A549 (cell line): ENCODE results near the gene TTC34. TPM values are rescaled to one million over a fixed set of nuclear protein-coding genes. Genes with fewer than 3 reads are reported as not detected.

Experiments used
- ATAC-seq, 2 experiments: fragments of 200-7000 bp in 1 of 2; fragments of >200 bp in 1 of 2; cut with Nextera tagmentation in 1 of 2; cut with Tn5 transposase in 1 of 2; 3 replicates each; pipeline versions ENCODE4 v1.8.0 to v1.9.1; 2018 to 2020; ENCODE audit warnings: mild to moderate bottlenecking in 1 of 2, moderate library complexity in 1 of 2
- CTCF ChIA-PET: fragments of 300-600 bp; sonication (Branson Sonifier 250); formaldehyde crosslinking; extraction: SDS; loops from one replicate; lab custom pipeline; 2021; ENCODE audit warnings: antibody characterized with exemption, inconsistent platforms; lab: Yijun Ruan, JAX
- POLR2A ChIA-PET: fragments of 350-600 bp; formaldehyde crosslinking; extraction: SDS; loops from one replicate; lab custom pipeline; 2021; ENCODE audit warnings: antibody characterized with exemption, inconsistent platforms; lab: Yijun Ruan, JAX
- DNase-seq, 2 experiments: peaks; one replicate each; pipeline versions ENCODE4 v3.0.0 to v3.0.0-alpha.2; 2011 to 2016; ENCODE audit warnings: low read depth in 1 of 2, low spot score in 1 of 2
- FAIRE-seq: peaks from 2 replicates; lab custom pipeline; 2011; peaks lifted over from hg19 to GRCh38; lab: Jason Lieb, UNC
- H3K27ac ChIP-seq, 2 experiments: fragments of >200 bp; sonication (Bioruptor Twin); formaldehyde crosslinking; 3 replicates each; pipeline ENCODE4 v1.5.1; 2016 to 2017
- H3K4me1 ChIP-seq: fragments of >200 bp; sonication (Bioruptor Twin); formaldehyde crosslinking; 3 replicates; pipeline ENCODE4 v1.6.1; 2016
- H3K4me2 ChIP-seq: fragments of >200 bp; sonication (Bioruptor Twin); formaldehyde crosslinking; 3 replicates; pipeline ENCODE4 v1.6.1; 2016
- H3K4me3 ChIP-seq: fragments of >200 bp; sonication (Bioruptor Twin); formaldehyde crosslinking; 3 replicates; pipeline ENCODE4 v1.5.1; 2016
- H3K9me3 ChIP-seq: fragments of >200 bp; sonication (Bioruptor Twin); formaldehyde crosslinking; 3 replicates; pipeline ENCODE4 v1.6.1; 2016
- BCL3 ChIP-seq: fragments of >200 bp; sonication (Bioruptor Twin); formaldehyde crosslinking; IDR thresholded peaks from 3 replicates; pipeline ENCODE4 v1.6.1; 2016
- CHD2 ChIP-seq: fragments of 150-350 bp; IDR thresholded peaks from 2 replicates; pipeline ENCODE4 v1.6.1; 2014; ENCODE audit warnings: low read length; ENCODE audit not compliant: partially characterized antibody
- E2F6 ChIP-seq: IDR thresholded peaks from 2 replicates; pipeline ENCODE4 v1.6.1; 2012; ENCODE audit warnings: low read depth, borderline replicate concordance
- EHF ChIP-seq: fragments of 250-450 bp; sonication (Bioruptor Pico); IDR thresholded peaks from 2 replicates; pipeline ENCODE4 v1.5.0; 2020; ENCODE audit warnings: mild to moderate bottlenecking
- HDAC2 ChIP-seq: fragments of 200-600 bp; sonication (generic); IDR thresholded peaks from 2 replicates; pipeline ENCODE4 v1.6.1; 2016
- HES2 ChIP-seq: fragments of >200 bp; sonication (Bioruptor Twin); formaldehyde crosslinking; IDR thresholded peaks from 2 replicates; pipeline ENCODE4 v1.6.1; 2016
- HMGXB4 ChIP-seq: fragments of 250-450 bp; sonication (Bioruptor Pico); IDR thresholded peaks from 2 replicates; pipeline ENCODE4 v1.5.0; 2021; ENCODE audit warnings: mild to moderate bottlenecking, moderate library complexity, borderline replicate concordance
- HOXA7 ChIP-seq: fragments of 250-450 bp; sonication (Bioruptor Pico); IDR thresholded peaks from 2 replicates; pipeline ENCODE4 v1.5.0; 2020; ENCODE audit warnings: mild to moderate bottlenecking, moderate library complexity
- HOXB5 ChIP-seq: fragments of 250-450 bp; sonication (Bioruptor Pico); IDR thresholded peaks from 2 replicates; pipeline ENCODE4 v1.5.0; 2020; ENCODE audit warnings: mild to moderate bottlenecking, moderate library complexity
- JUN ChIP-seq, 2 experiments: fragments of >200 bp; sonication (Bioruptor Twin); formaldehyde crosslinking; IDR thresholded peaks; 2 replicates in 1 of 2; 3 replicates in 1 of 2; pipeline ENCODE4 v1.6.1; 2016 to 2017
- JUNB ChIP-seq: fragments of >200 bp; sonication (Bioruptor Twin); formaldehyde crosslinking; IDR thresholded peaks from 2 replicates; pipeline ENCODE4 v1.6.1; 2016
- KDM5A ChIP-seq: fragments of 200-600 bp; sonication (generic); IDR thresholded peaks from 2 replicates; pipeline ENCODE4 v1.6.1; 2016; ENCODE audit warnings: antibody characterized with exemption, mild to moderate bottlenecking
- MAFK ChIP-seq: fragments of 450-650 bp; IDR thresholded peaks from 2 replicates; pipeline ENCODE4 v1.6.1; 2014; ENCODE audit not compliant: partially characterized antibody
- MAX ChIP-seq: IDR thresholded peaks from 2 replicates; pipeline ENCODE4 v1.6.1; 2012
- MAZ ChIP-seq: fragments of 150-350 bp; IDR thresholded peaks from 2 replicates; pipeline ENCODE4 v1.6.1; 2014; ENCODE audit warnings: antibody characterized with exemption, low read depth, low read length, borderline replicate concordance
- MYC ChIP-seq: IDR thresholded peaks from 2 replicates; pipeline ENCODE4 v1.6.1; 2012; ENCODE audit warnings: mild to moderate bottlenecking, inconsistent platforms, low read length, improper control_type of control experiment, borderline replicate concordance
- PBX3 ChIP-seq: IDR thresholded peaks from 2 replicates; pipeline ENCODE4 v1.6.1; 2012
- PHF8 ChIP-seq: fragments of 200-600 bp; sonication (generic); IDR thresholded peaks from 2 replicates; pipeline ENCODE4 v1.6.1; 2016; ENCODE audit warnings: low read depth, mild to moderate bottlenecking, antibody characterized with exemption, moderate library complexity, borderline replicate concordance
- POLR2A ChIP-seq: IDR thresholded peaks from 2 replicates; pipeline ENCODE4 v1.6.1; 2012; ENCODE audit warnings: mild to moderate bottlenecking, low read length
- RARB ChIP-seq: fragments of 250-450 bp; sonication (Bioruptor Pico); IDR thresholded peaks from 2 replicates; pipeline ENCODE4 v1.8.0; 2021; ENCODE audit warnings: mild to moderate bottlenecking, moderate library complexity
- RCOR1 ChIP-seq: fragments of 150-350 bp; IDR thresholded peaks from 2 replicates; pipeline ENCODE4 v1.6.1; 2014; ENCODE audit warnings: antibody characterized with exemption, low read length, low read depth
- RNF2 ChIP-seq: fragments of 200-600 bp; sonication (generic); IDR thresholded peaks from 2 replicates; pipeline ENCODE4 v1.6.1; 2016; ENCODE audit warnings: low read depth, mild to moderate bottlenecking, antibody characterized with exemption, moderate library complexity, borderline replicate concordance
- TFCP2L1 ChIP-seq: fragments of 250-450 bp; sonication (Bioruptor Pico); IDR thresholded peaks from 2 replicates; pipeline ENCODE4 v1.5.0; 2021; ENCODE audit warnings: mild to moderate bottlenecking
- TP53 ChIP-seq: fragments of 250-450 bp; sonication (Bioruptor Pico); IDR thresholded peaks from 2 replicates; pipeline ENCODE4 v1.5.0; 2021; ENCODE audit warnings: mild to moderate bottlenecking, moderate library complexity
- ZC3H11A ChIP-seq: fragments of 450-650 bp; IDR thresholded peaks from 2 replicates; pipeline ENCODE4 v1.6.1; 2014; ENCODE audit warnings: antibody characterized with exemption, mild to moderate bottlenecking
- ZFP36 ChIP-seq: fragments of 450-650 bp; IDR thresholded peaks from 2 replicates; pipeline ENCODE4 v1.6.1; 2014; ENCODE audit warnings: borderline replicate concordance; ENCODE audit not compliant: partially characterized antibody
- ZNF302 ChIP-seq: fragments of 250-450 bp; sonication (Bioruptor Pico); IDR thresholded peaks from 2 replicates; pipeline ENCODE4 v1.9.0; 2021; ENCODE audit warnings: inconsistent platforms, mild to moderate bottlenecking, moderate library complexity
- WGBS: methylation state at CpG from one replicate; pipeline ENCODE4 v1.1.6; 2017; ENCODE audit errors: missing lambda C conversion rate; 5-methylcytosine and 5-hydroxymethylcytosine counted together
- polyA plus RNA-seq, 4 experiments: library from polyadenylated mRNA; depleted of rRNA in 3 of 4; stranded (reverse); fragments of >200 nt; fragmentation: RNase III in 1 of 4; extraction: RNeasy Plus Mini Kit Qiagen cat#74134 plus additional on column Dnase treatment in 1 of 4; gene quantifications; 2 replicates in 3 of 4; 3 replicates in 1 of 4; pipeline ENCODE4 v1.2.3, GENCODE V29; 2011 to 2017

Gene TTC34
- polyA plus RNA-seq, 2 of the 4 experiments (the other 2 are of a cell fraction): 0.04 to 0.05 TPM

- CTCF ChIA-PET: no interaction called here
- H3K4me3 ChIP-seq: peak overlapping the region; percentile 100
- peak overlapping the region; percentile 98 for H3K4me2 ChIP-seq
- H3K27ac ChIP-seq: peak overlapping the region; percentile 98 to 99
- peaks cover 6% of the 10 kb centered on the region; the same call in 1 of the 3 replicates for H3K4me1 ChIP-seq
- TF ChIP-seq ZFP36 (no peak), POLR2A (peak; percentile 68), BCL3 (0 out of 3 replicates have a peak, but pooled peaks have one; percentile 33), MAX (0 out of 2 replicates have a peak, but pooled peaks have one; percentile 20), JUN (IDR thresholded peaks at IDR 0.05) (peak in 1 of 2 experiments; percentile 65; a peak in 1 of 5 replicates), HES2 (no peak), MAFK (no peak), MAZ (no peak), PHF8 (peak; percentile 75), RNF2 (no peak), TFCP2L1 (CRISPR knock-in tag) (no peak), MYC (no peak), RCOR1 (no peak), JUNB (no peak)
- POLR2A ChIA-PET: no interaction called here
- DNase-seq (peak; percentile 84 to 94), ATAC-seq (peak; percentile 83 to 90), FAIRE-seq (no peak)
- H3K9me3 ChIP-seq: peaks cover 17% of the 10 kb centered on the region; the same call in 2 of the 3 replicates
- 0% methylated on average over 2 of the region's 84 CpGs for WGBS
These were observed 158.7 kb downstream of the TTC34 start for GRCh38 chr1:2642560-2643413.

GRCh38 chr1:2642131-2642559 is 159.3 kb downstream of the TTC34 start:
- peak overlapping the region; percentile 98 to 99 for H3K27ac ChIP-seq
- ATAC-seq (peak; percentile 19 to 44; a peak in 5 of 6 replicates), FAIRE-seq (no peak), DNase-seq (no peak)
- peak overlapping the region; percentile 98 for H3K4me2 ChIP-seq
- H3K4me1 ChIP-seq: peaks cover 6% of the 10 kb centered on the region; the same call in 1 of the 3 replicates
- H3K4me3 ChIP-seq: peak overlapping the region; percentile 100
- CTCF ChIA-PET: no interaction called here
- TF ChIP-seq KDM5A (no peak), CHD2 (no peak), PBX3 (no peak), E2F6 (no peak), ZNF302 (no peak), RARB (CRISPR knock-in tag) (no peak), EHF (no peak), ZC3H11A (no peak), HDAC2 (no peak), TP53 (CRISPR knock-in tag) (no peak), HOXB5 (CRISPR knock-in tag) (no peak), MAX (no peak; the same call in 1 of the 2 replicates), HOXA7 (no peak), RNF2 (no peak), HMGXB4 (CRISPR knock-in tag) (no peak), TFCP2L1 (CRISPR knock-in tag) (no peak)
- 39% methylated on average over 8 of the region's 11 CpGs for WGBS
- POLR2A ChIA-PET: no interaction called here
- peaks cover 11% of the 10 kb centered on the region; the same call in 2 of the 3 replicates for H3K9me3 ChIP-seq
